Pancreas (tissue), 10 donors: ENCODE data around the gene PDE6C. TPM values are rescaled to one million over a fixed set of nuclear protein-coding genes. Genes with fewer than 3 reads are reported as not detected.

Experiments
- ATAC-seq, 4 donors: fragments of 200-7000 bp; cut with Tn5 transposase; one replicate each; pipeline versions ENCODE4 v1.8.0 to v1.9.1; 2020; ENCODE audit warnings: mild to moderate bottlenecking in 4 of 4, moderate library complexity in 4 of 4
- DNase-seq, 6 donors: peaks; one replicate each; pipeline ENCODE4 v3.0.0-alpha.2; 2020
- FAIRE-seq: peaks from 2 replicates; lab custom pipeline; 2012; peaks lifted over from hg19 to GRCh38; lab: Jason Lieb, UNC
- H3K27ac ChIP-seq, 4 donors: fragments of 200-600 bp; sonication (generic); 1 replicate in 3 of 4; 2 replicates in 1 of 4; pipeline versions ENCODE4 v1.5.0 to v1.8.0; 2020
- H3K27me3 ChIP-seq, 4 donors: fragments of 200-600 bp; one replicate each; pipeline ENCODE4 v1.8.0; 2021
- H3K36me3 ChIP-seq, 3 donors: fragments of 200-600 bp; sonication (generic) in 1 of 3; one replicate each; pipeline versions ENCODE4 v1.5.0 to v1.8.0; 2020 to 2021
- H3K4me1 ChIP-seq, 3 donors: fragments of 200-600 bp; one replicate each; pipeline ENCODE4 v1.8.0; 2021
- H3K4me3 ChIP-seq, 4 donors: fragments of 200-600 bp; sonication (generic) in 2 of 4; one replicate each; pipeline versions ENCODE4 v1.5.0 to v1.8.0; 2020 to 2021
- H3K9me3 ChIP-seq, 4 donors: fragments of 200-600 bp; one replicate each; pipeline ENCODE4 v1.8.0; 2021
- WGBS, 2 donors: extraction: QIAGEN DNeasy Blood & Tissue Kit; methylation state at CpG; one replicate each; pipeline ENCODE4 v1.1.7; 2013; 5-methylcytosine and 5-hydroxymethylcytosine counted together
- intact Hi-C, 3 donors: fragments of 100-400 bp; cut with DNase I; formaldehyde crosslinking; loops; one replicate each; pipeline versions ENCODE4 v1.11.1 to v1.14.2; 2022
- polyA plus RNA-seq, 2 donors: library from polyadenylated mRNA; stranded (reverse); fragments of 200-250 nt; gene quantifications; one replicate each; pipeline ENCODE4 v1.2.3, GENCODE V29; 2013
- total RNA-seq, 6 donors: library from RNA; stranded (reverse); fragmentation: NEBNext Ultra II Directional in 4 of 6; extraction: Animal tissue kit (Norgen Biotek cat#: 25700) in 4 of 6; gene quantifications; one replicate each; pipeline versions ENCODE4 v1.2.1 to v1.2.4, GENCODE V29; 2021 to 2023
- TF ChIP-seq, protein P1 (sequence below), 4 donors: fragments of 200-600 bp; sonication (generic) in 3 of 4; IDR thresholded peaks; one replicate each; pipeline versions ENCODE4 v1.5.0 to v1.8.0; 2021; ENCODE audit warnings: antibody characterized with exemption in 4 of 4
- donor health status: healthy with polysubstance abuse.
- donor health status: DM: no; HTN: no; CAD: no; lungs with moderate emphysema.
- donor health status: DM: no; HTN: no; CAD: no.
- donor health status: control.
- donor health status: control.
- donor health status: Bipolar disorder and iron deficiency.
- donor health status: DM: yes; HTN: yes; CAD: no.
- donor health status: DM: no; HTN: no; CAD: no.
- donor health status: DM: no; HTN: no; CAD: no.
- donor health status: DM: yes; HTN: yes; CAD: no.

PDE6C gene
- total and polyA plus RNA-seq, 8 donors: not detected

DNA sequence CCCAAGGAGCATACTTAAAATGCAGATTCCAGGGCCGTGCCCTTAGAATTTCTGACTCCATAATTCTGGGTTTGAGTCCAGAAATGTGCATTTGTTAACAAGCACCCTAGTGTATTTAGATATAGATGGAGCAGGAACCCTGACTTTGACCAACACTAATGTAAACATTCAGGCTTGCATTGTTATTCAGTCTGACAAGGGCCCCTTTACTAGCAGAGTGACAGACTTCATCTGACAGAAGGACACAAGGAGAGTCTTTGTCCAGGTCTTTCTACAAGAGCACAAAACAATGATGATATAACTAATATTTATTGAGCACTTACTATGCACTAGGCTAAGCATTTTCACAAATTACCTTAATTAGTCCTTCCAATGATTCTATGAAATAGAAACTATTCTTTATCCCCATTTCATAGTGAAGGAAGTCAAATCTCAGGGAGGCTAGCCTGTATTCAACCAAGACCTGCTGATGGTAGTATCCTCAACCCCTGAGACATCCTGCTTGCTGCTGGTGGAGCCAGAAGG, 15.2 kb upstream of the PDE6C start:
- H3K4me1 ChIP-seq: peaks cover 0 to 5% (median 0%) of the 10 kb centered on the region in 3 donors
- FAIRE-seq: no peak

GRCh38 chr10:93598157-93598556, 14.2 kb upstream of the PDE6C start:
- TF ChIP-seq, protein P1, sequence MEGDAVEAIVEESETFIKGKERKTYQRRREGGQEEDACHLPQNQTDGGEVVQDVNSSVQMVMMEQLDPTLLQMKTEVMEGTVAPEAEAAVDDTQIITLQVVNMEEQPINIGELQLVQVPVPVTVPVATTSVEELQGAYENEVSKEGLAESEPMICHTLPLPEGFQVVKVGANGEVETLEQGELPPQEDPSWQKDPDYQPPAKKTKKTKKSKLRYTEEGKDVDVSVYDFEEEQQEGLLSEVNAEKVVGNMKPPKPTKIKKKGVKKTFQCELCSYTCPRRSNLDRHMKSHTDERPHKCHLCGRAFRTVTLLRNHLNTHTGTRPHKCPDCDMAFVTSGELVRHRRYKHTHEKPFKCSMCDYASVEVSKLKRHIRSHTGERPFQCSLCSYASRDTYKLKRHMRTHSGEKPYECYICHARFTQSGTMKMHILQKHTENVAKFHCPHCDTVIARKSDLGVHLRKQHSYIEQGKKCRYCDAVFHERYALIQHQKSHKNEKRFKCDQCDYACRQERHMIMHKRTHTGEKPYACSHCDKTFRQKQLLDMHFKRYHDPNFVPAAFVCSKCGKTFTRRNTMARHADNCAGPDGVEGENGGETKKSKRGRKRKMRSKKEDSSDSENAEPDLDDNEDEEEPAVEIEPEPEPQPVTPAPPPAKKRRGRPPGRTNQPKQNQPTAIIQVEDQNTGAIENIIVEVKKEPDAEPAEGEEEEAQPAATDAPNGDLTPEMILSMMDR (IDR thresholded peaks at IDR 0.05): no peak
- 78 to 86% methylated on average over 5 of the region's 5 CpGs for WGBS, 2 donors
- intact Hi-C loops: no loop called here

More for the DNA sequence above, 15.2 kb upstream of the PDE6C start:
- no peak for ATAC-seq
- TF ChIP-seq, protein P1 (IDR thresholded peaks at IDR 0.05): no peak
- no peak for DNase-seq
- intact Hi-C loops: no loop called here
- peaks cover 0 to 8% (median 0%) of the 10 kb centered on the region in 4 donors for H3K27me3 ChIP-seq
- no peaks in the 10 kb centered on the region for H3K36me3 ChIP-seq
- 78 to 81% methylated on average over 1 of the region's 1 CpG for WGBS, 2 donors
- H3K4me3 ChIP-seq: no peak overlapping the region
- no peaks in the 10 kb centered on the region for H3K9me3 ChIP-seq
- H3K27ac ChIP-seq: no peak overlapping the region

GRCh38 chr10:93599335-93599734, 13.0 kb upstream of the PDE6C start:
- H3K27me3 ChIP-seq: peaks cover 0 to 8% (median 3%) of the 10 kb centered on the region in 4 donors
- WGBS, 2 donors: 40 to 50% methylated on average over 1 of the region's 1 CpG
- TF ChIP-seq, protein P1 (IDR thresholded peaks at IDR 0.05): no peak
- DNase-seq (no peak), ATAC-seq (no peak), FAIRE-seq (no peak)
- H3K27ac ChIP-seq: no peak overlapping the region
- peaks cover 0 to 5% (median 0%) of the 10 kb centered on the region in 3 donors for H3K4me1 ChIP-seq
- no peaks in the 10 kb centered on the region for H3K9me3 ChIP-seq
- intact Hi-C loops: no loop called here
- H3K36me3 ChIP-seq: no peaks in the 10 kb centered on the region
- no peak overlapping the region for H3K4me3 ChIP-seq

More at GRCh38 chr10:93598157-93598556, 14.2 kb upstream of the PDE6C start:
- peaks cover 0 to 8% (median 3%) of the 10 kb centered on the region in 4 donors for H3K27me3 ChIP-seq
- no peak for ATAC-seq
- no peaks in the 10 kb centered on the region for H3K9me3 ChIP-seq
- H3K4me3 ChIP-seq: no peak overlapping the region
- FAIRE-seq: no peak
- peaks cover 0 to 5% (median 0%) of the 10 kb centered on the region in 3 donors for H3K4me1 ChIP-seq
- no peak for DNase-seq
- H3K36me3 ChIP-seq: no peaks in the 10 kb centered on the region
- no peak overlapping the region for H3K27ac ChIP-seq

DNA sequence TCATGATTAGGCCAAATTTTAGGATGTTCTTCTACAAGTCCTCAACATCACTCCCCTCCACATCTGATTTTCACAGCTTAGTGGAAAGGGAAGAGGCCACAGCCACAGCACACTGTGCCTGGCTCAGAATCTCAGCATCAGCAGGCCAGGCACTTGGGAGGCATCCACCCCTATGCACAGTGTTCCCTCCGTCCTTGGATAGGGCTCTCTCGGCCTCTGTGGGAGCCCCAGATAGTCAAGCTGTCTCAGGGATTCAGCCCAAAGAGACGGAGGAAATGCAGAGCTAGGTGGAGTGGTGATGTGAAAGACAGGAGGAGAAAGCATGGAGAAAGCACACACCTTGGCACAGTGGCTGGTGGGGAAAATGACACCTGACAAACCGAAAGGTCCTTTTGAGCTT, 12.6 kb upstream of the PDE6C start:
- ATAC-seq: no peak
- H3K9me3 ChIP-seq: no peaks in the 10 kb centered on the region
- intact Hi-C loops: no loop called here
- no peaks in the 10 kb centered on the region for H3K36me3 ChIP-seq
- H3K27ac ChIP-seq: no peak overlapping the region
- no peak overlapping the region for H3K4me3 ChIP-seq
- TF ChIP-seq, protein P1 (IDR thresholded peaks at IDR 0.05): no peak
- FAIRE-seq: no peak
- H3K27me3 ChIP-seq: peaks cover 0 to 8% (median 4%) of the 10 kb centered on the region in 4 donors
- H3K4me1 ChIP-seq: peaks cover 0 to 5% (median 0%) of the 10 kb centered on the region in 3 donors
- WGBS, 2 donors: 77 to 87% methylated on average over 4 of the region's 4 CpGs
- DNase-seq: no peak
